H1 (cell line): ENCODE results near the gene SIGLEC12. TPM values are rescaled to one million over a fixed set of nuclear protein-coding genes. Genes with fewer than 3 reads are reported as not detected.

ENCODE experiments used
- CTCF ChIA-PET: fragments of 300-600 bp; sonication (Branson Sonifier 250); formaldehyde crosslinking; loops from one replicate; lab custom pipeline; 2021; ENCODE audit not compliant: partially characterized antibody; lab: Charles Lee
- POLR2A ChIA-PET: fragments of 300-600 bp; sonication (Branson Sonifier 250); formaldehyde crosslinking; loops from one replicate; lab custom pipeline; 2021; ENCODE audit warnings: inconsistent platforms; ENCODE audit not compliant: partially characterized antibody; lab: Charles Lee
- DNase-seq, 2 experiments: peaks; one replicate each; pipeline versions ENCODE4 v3.0.0 to v3.0.0-alpha.2; 2010 to 2022; ENCODE audit warnings: low spot score in 2 of 2, low read depth in 1 of 2, mixed read lengths in 1 of 2
- FAIRE-seq: peaks from 2 replicates; lab custom pipeline; 2011; peaks lifted over from hg19 to GRCh38; lab: Jason Lieb, UNC
- H2AFZ ChIP-seq: 2 replicates; pipeline ENCODE4 v1.8.1; 2012; ENCODE audit warnings: low read length, inconsistent platforms
- H2AK5ac ChIP-seq: 2 replicates; pipeline ENCODE4 v1.6.1; 2013; ENCODE audit warnings: low read depth, low read length
- H2BK120ac ChIP-seq: replicated peaks from 2 replicates; pipeline ENCODE3; 2013; ENCODE audit warnings: low read depth, low read length, inconsistent platforms
- H2BK12ac ChIP-seq: 2 replicates; pipeline ENCODE4 v1.6.1; 2013; ENCODE audit warnings: low read depth, low read length
- H2BK15ac ChIP-seq: 2 replicates; pipeline ENCODE4 v1.6.1; 2013; ENCODE audit warnings: low read length
- H2BK20ac ChIP-seq: 2 replicates; pipeline ENCODE4 v1.6.1; 2013; ENCODE audit warnings: low read length
- H2BK5ac ChIP-seq: 2 replicates; pipeline ENCODE4 v1.6.1; 2013; ENCODE audit warnings: low read depth, low read length
- H3K14ac ChIP-seq: 2 replicates; pipeline ENCODE4 v1.6.1; 2013; ENCODE audit warnings: inconsistent platforms; ENCODE audit not compliant: insufficient read length
- H3K18ac ChIP-seq: 2 replicates; pipeline ENCODE4 v1.6.1; 2013; ENCODE audit warnings: low read length; ENCODE audit errors: extremely low read depth
- H3K23ac ChIP-seq: 2 replicates; pipeline ENCODE4 v1.6.1; 2013; ENCODE audit warnings: inconsistent platforms; ENCODE audit not compliant: insufficient read length
- H3K23me2 ChIP-seq: 2 replicates; pipeline ENCODE4 v1.6.1; 2013; ENCODE audit warnings: low read depth, low read length
- H3K27ac ChIP-seq: 2 replicates; pipeline ENCODE4 v1.6.1; 2011; ENCODE audit warnings: low read depth, low read length, inconsistent platforms
- H3K27me3 ChIP-seq, 4 experiments: replicated peaks in 1 of 4; 1 replicate in 1 of 4; 2 replicates in 3 of 4; pipeline versions ENCODE4 v1.6.1 to v1.8.1; 2011 to 2013; ENCODE audit warnings: low read length in 3 of 4, mild to moderate bottlenecking in 3 of 4, inconsistent platforms in 2 of 4, mixed read lengths in 2 of 4, moderate library complexity in 1 of 4; ENCODE audit not compliant: control insufficient read depth in 3 of 4, insufficient read depth in 3 of 4; ENCODE audit errors: extremely low read depth in 1 of 4
- H3K36me3 ChIP-seq, 4 experiments: 2 replicates each; pipeline versions ENCODE4 v1.6.1 to v1.8.1; 2011 to 2013; ENCODE audit warnings: mild to moderate bottlenecking in 4 of 4, low read length in 3 of 4, moderate library complexity in 2 of 4, control low read depth in 1 of 4, inconsistent platforms in 1 of 4; ENCODE audit not compliant: insufficient read depth in 4 of 4, control insufficient read depth in 2 of 4
- H3K4ac ChIP-seq: replicated peaks from 2 replicates; pipeline ENCODE3; 2013; ENCODE audit warnings: low read length, low read depth, mixed read lengths, inconsistent platforms; ENCODE audit not compliant: insufficient read length
- H3K4me1 ChIP-seq, 4 experiments: replicated peaks in 1 of 4; 1 replicate in 1 of 4; 2 replicates in 3 of 4; pipeline versions ENCODE4 v1.6.1 to v1.8.1; 2011 to 2013; ENCODE audit warnings: low read length in 3 of 4, inconsistent platforms in 2 of 4, mixed read lengths in 1 of 4; ENCODE audit not compliant: insufficient read depth in 4 of 4, control insufficient read depth in 3 of 4
- H3K4me2 ChIP-seq, 2 experiments: 2 replicates each; pipeline versions ENCODE4 v1.6.1 to v1.8.1; 2011 to 2013; ENCODE audit warnings: low read depth in 2 of 2, low read length in 2 of 2, control low read depth in 1 of 2, inconsistent platforms in 1 of 2, mild to moderate bottlenecking in 1 of 2; ENCODE audit not compliant: insufficient read depth in 1 of 2
- H3K4me3 ChIP-seq, 4 experiments: fragments of 200-600, 300-600 bp in 1 of 4; sonication (generic), shearing (Covaris generic), sonication (Bioruptor Twin) in 1 of 4; 2 replicates each; pipeline versions ENCODE4 v1.5.1 to v1.8.1; 2011 to 2016; ENCODE audit warnings: low read length in 4 of 4, low read depth in 3 of 4, control low read depth in 2 of 4, inconsistent platforms in 2 of 4, mild to moderate bottlenecking in 2 of 4, mixed read lengths in 1 of 4, moderate library complexity in 1 of 4; ENCODE audit not compliant: insufficient read depth in 2 of 4; ENCODE audit errors: extremely low read depth in 1 of 4
- H3K56ac ChIP-seq: replicated peaks from 2 replicates; pipeline ENCODE3; 2013; ENCODE audit warnings: low read depth, mild to moderate bottlenecking, mixed read lengths, low read length, inconsistent platforms; ENCODE audit not compliant: insufficient read length
- H3K79me1 ChIP-seq: 2 replicates; pipeline ENCODE4 v1.6.1; 2013; ENCODE audit warnings: low read depth, low read length, control low read depth
- H3K79me2 ChIP-seq, 2 experiments: 2 replicates each; pipeline versions ENCODE4 v1.6.1 to v1.8.1; 2012 to 2013; ENCODE audit warnings: low read length in 2 of 2, mild to moderate bottlenecking in 2 of 2, inconsistent platforms in 1 of 2; ENCODE audit not compliant: insufficient read depth in 2 of 2, control insufficient read depth in 1 of 2
- H3K9ac ChIP-seq, 4 experiments: replicated peaks in 1 of 4; 1 replicate in 1 of 4; 2 replicates in 3 of 4; pipeline versions ENCODE4 v1.6.1 to v1.8.1; 2011 to 2013; ENCODE audit warnings: low read depth in 3 of 4, low read length in 3 of 4, control low read depth in 2 of 4, mild to moderate bottlenecking in 2 of 4, moderate library complexity in 2 of 4, inconsistent platforms in 1 of 4; ENCODE audit errors: extremely low read depth in 1 of 4
- H3K9me3 ChIP-seq, 2 experiments: 2 replicates each; pipeline versions ENCODE4 v1.6.1 to v1.8.1; 2012 to 2013; ENCODE audit warnings: mild to moderate bottlenecking in 2 of 2, moderate library complexity in 2 of 2, control low read depth in 1 of 2, inconsistent platforms in 1 of 2, low read depth in 1 of 2, low read length in 1 of 2, mixed read lengths in 1 of 2; ENCODE audit not compliant: insufficient read depth in 2 of 2
- H4K20me1 ChIP-seq, 2 experiments: replicated peaks in 1 of 2; 2 replicates each; pipeline versions ENCODE3 to v1.8.1; 2011 to 2013; ENCODE audit warnings: inconsistent platforms in 2 of 2, low read length in 2 of 2, mild to moderate bottlenecking in 1 of 2; ENCODE audit not compliant: insufficient read depth in 2 of 2, control insufficient read depth in 1 of 2
- H4K5ac ChIP-seq: 2 replicates; pipeline ENCODE4 v1.6.1; 2013; ENCODE audit warnings: low read length, low read depth, mixed read lengths, inconsistent platforms; ENCODE audit not compliant: insufficient read length
- H4K8ac ChIP-seq: 2 replicates; pipeline ENCODE4 v1.8.0; 2013; ENCODE audit warnings: mild to moderate bottlenecking, moderate library complexity, low read length, inconsistent platforms; ENCODE audit not compliant: insufficient read depth; ENCODE audit errors: extremely low read depth
- H4K91ac ChIP-seq: replicated peaks from 2 replicates; pipeline ENCODE3; 2013; ENCODE audit warnings: low read length, mixed read lengths, inconsistent platforms; ENCODE audit not compliant: insufficient read length
- ASH2L ChIP-seq: fragments of 200-600, 300-600 bp; sonication (generic); IDR thresholded peaks from one replicate; pipeline ENCODE4 v1.7.1; 2017; ENCODE audit warnings: low read length
- BACH1 ChIP-seq: IDR thresholded peaks from 2 replicates; pipeline ENCODE4 v1.6.1; 2012; ENCODE audit warnings: low read length, improper control_type of control experiment
- EGR1 ChIP-seq: IDR thresholded peaks from 2 replicates; pipeline ENCODE4 v1.6.1; 2011; ENCODE audit warnings: low read depth, low read length, borderline replicate concordance
- HDAC2 ChIP-seq, 2 experiments: fragments of 300-600 bp in 1 of 2; sonication (generic) in 1 of 2; IDR thresholded peaks; 2 replicates each; pipeline ENCODE4 v1.6.1; 2011 to 2012; ENCODE audit warnings: low read depth in 2 of 2, low read length in 2 of 2, mild to moderate bottlenecking in 2 of 2, moderate library complexity in 2 of 2, borderline replicate concordance in 1 of 2, inconsistent platforms in 1 of 2
- KDM4A ChIP-seq: IDR thresholded peaks from one replicate; pipeline ENCODE4 v1.7.1; 2012; ENCODE audit warnings: low read depth, mild to moderate bottlenecking, moderate library complexity, low read length, inconsistent platforms; ENCODE audit not compliant: severe bottlenecking
- PHF8 ChIP-seq: fragments of 200-600 bp; sonication (generic); conservative IDR thresholded peaks from 2 replicates; pipeline ENCODE4 v1.7.1; 2012; ENCODE audit warnings: low read depth, mild to moderate bottlenecking, inconsistent platforms, low read length, moderate library complexity
- RNF2 ChIP-seq: fragments of 200-900, 300-1000 bp; sonication (generic); IDR thresholded peaks from 2 replicates; pipeline ENCODE4 v1.7.1; 2016; ENCODE audit warnings: borderline replicate concordance, low read depth, mild to moderate bottlenecking, antibody characterized with exemption, low read length; ENCODE audit not compliant: poor library complexity, severe bottlenecking; ENCODE audit errors: missing control alignments
- SIRT6 ChIP-seq: IDR thresholded peaks from one replicate; pipeline ENCODE4 v1.7.1; 2012; ENCODE audit warnings: low read length, inconsistent platforms
- TAF1 ChIP-seq: IDR thresholded peaks from 2 replicates; pipeline ENCODE4 v1.6.1; 2011; ENCODE audit warnings: mild to moderate bottlenecking, low read depth, low read length
- TEAD4 ChIP-seq: IDR thresholded peaks from 2 replicates; pipeline ENCODE4 v1.6.1; 2012; ENCODE audit warnings: low read depth, low read length, inconsistent platforms, mixed read lengths
- WGBS, 2 experiments: shearing (Covaris generic) in 1 of 2; methylation state at CpG; one replicate each; pipeline versions ENCODE4 v1.1.6 to v1.1.7; 2013 to 2015; ENCODE audit warnings: low lambda C conversion rate in 2 of 2, mixed read lengths in 2 of 2, inconsistent platforms in 1 of 2, low coverage in 1 of 2, missing lambda C conversion rate in 1 of 2; ENCODE audit not compliant: insufficient replicate concordance in 2 of 2, insufficient coverage in 1 of 2, insufficient read length in 1 of 2; ENCODE audit errors: extremely low coverage in 1 of 2, missing lambda C conversion rate in 1 of 2; 5-methylcytosine and 5-hydroxymethylcytosine counted together
- polyA plus RNA-seq, 7 experiments: library from polyadenylated mRNA; depleted of rRNA in 3 of 7; stranded (reverse) in 5 of 7; unstranded in 2 of 7; fragments of >200 nt in 5 of 7; fragments of 200-250 nt in 2 of 7; gene quantifications; 1 replicate in 5 of 7; 2 replicates in 1 of 7; 4 replicates in 1 of 7; pipeline versions ENCODE4 v1.2.1 to v1.2.3, GENCODE V29; 2011 to 2013; ENCODE audit warnings: missing spikeins in 2 of 7, mixed read lengths in 2 of 7
- total RNA-seq: library from RNA; stranded (reverse); fragmentation: NEBNext Ultra II Directional; extraction: Animal tissue kit (Norgen Biotek cat#: 25700); gene quantifications from 2 replicates; pipeline ENCODE4 v1.2.1, GENCODE V29; 2021
- TF ChIP-seq, protein P1 (sequence below): IDR thresholded peaks from 2 replicates; pipeline ENCODE4 v1.6.1; 2012; ENCODE audit warnings: inconsistent platforms

SIGLEC12 gene
- total and polyA plus RNA-seq, 2 of the 8 experiments (the other 6 are each of a cell fraction or from before 2014, with no cell fraction given): not detected

- ChIA-PET CTCF (no interaction called here), POLR2A (no interaction called here)
- FAIRE-seq (no peak), DNase-seq (no peak)
- no peak overlapping the region for H3K23ac ChIP-seq
- H4K8ac ChIP-seq: no peak overlapping the region
- peaks cover 0 to 1% (median 0%) of the 10 kb centered on the region in 4 experiments; a peak in 1 of 7 replicates for H3K27me3 ChIP-seq
- H3K23me2 ChIP-seq: no peaks in the 10 kb centered on the region
- no peaks in the 10 kb centered on the region for H3K36me3 ChIP-seq
- H2BK120ac ChIP-seq: no peak overlapping the region
- no peaks in the 10 kb centered on the region for H3K4me1 ChIP-seq
- no peak overlapping the region for H3K4me3 ChIP-seq
- no peak overlapping the region for H2AK5ac ChIP-seq
- no peak overlapping the region for H3K14ac ChIP-seq
- no peak overlapping the region for H2AFZ ChIP-seq
- H3K56ac ChIP-seq: no peak overlapping the region
- H3K27ac ChIP-seq: no peak overlapping the region
- no peak overlapping the region for H3K18ac ChIP-seq
- H2BK20ac ChIP-seq: no peak overlapping the region
- no peak overlapping the region for H3K4ac ChIP-seq
- no peaks in the 10 kb centered on the region for H3K79me1 ChIP-seq
- H2BK12ac ChIP-seq: no peak overlapping the region
- H3K4me2 ChIP-seq: no peak overlapping the region
- H3K9ac ChIP-seq: no peak overlapping the region
- no peak overlapping the region for H2BK5ac ChIP-seq
- H4K20me1 ChIP-seq: no peaks in the 10 kb centered on the region
- H3K9me3 ChIP-seq: peaks cover 60 to 67% of the 10 kb centered on the region in 2 experiments
- H4K5ac ChIP-seq: no peak overlapping the region
- H2BK15ac ChIP-seq: no peak overlapping the region
- H3K79me2 ChIP-seq: no peaks in the 10 kb centered on the region
- WGBS, 2 experiments: 48% methylated on average over 2 of the region's 2 CpGs; no CpG with 5 or more reads in 1 of the 2 experiments
- H4K91ac ChIP-seq: no peak overlapping the region
- no peak for TF ChIP-seq EGR1
- TF ChIP-seq PHF8: no peak
- TF ChIP-seq HDAC2 (IDR thresholded peaks at IDR 0.05; ENCODE audit: borderline replicate concordance in 1 of 2, low read depth in 2 of 2, low read length in 2 of 2): no peak
- TF ChIP-seq BACH1: no peak
- TF ChIP-seq TAF1: no peak
- no peak for TF ChIP-seq SIRT6
- TF ChIP-seq, protein P1, sequence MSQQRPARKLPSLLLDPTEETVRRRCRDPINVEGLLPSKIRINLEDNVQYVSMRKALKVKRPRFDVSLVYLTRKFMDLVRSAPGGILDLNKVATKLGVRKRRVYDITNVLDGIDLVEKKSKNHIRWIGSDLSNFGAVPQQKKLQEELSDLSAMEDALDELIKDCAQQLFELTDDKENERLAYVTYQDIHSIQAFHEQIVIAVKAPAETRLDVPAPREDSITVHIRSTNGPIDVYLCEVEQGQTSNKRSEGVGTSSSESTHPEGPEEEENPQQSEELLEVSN: no peak
- no peak for TF ChIP-seq KDM4A
- TF ChIP-seq TEAD4: no peak
- no peak for TF ChIP-seq ASH2L
- no peak for TF ChIP-seq RNF2
These were observed 20.2 kb upstream of the SIGLEC12 start for GRCh38 chr19:51521781-51522180.
